ENCODE measurements around the gene JAKMIP3.

The JAKMIP3 gene

DNA sequence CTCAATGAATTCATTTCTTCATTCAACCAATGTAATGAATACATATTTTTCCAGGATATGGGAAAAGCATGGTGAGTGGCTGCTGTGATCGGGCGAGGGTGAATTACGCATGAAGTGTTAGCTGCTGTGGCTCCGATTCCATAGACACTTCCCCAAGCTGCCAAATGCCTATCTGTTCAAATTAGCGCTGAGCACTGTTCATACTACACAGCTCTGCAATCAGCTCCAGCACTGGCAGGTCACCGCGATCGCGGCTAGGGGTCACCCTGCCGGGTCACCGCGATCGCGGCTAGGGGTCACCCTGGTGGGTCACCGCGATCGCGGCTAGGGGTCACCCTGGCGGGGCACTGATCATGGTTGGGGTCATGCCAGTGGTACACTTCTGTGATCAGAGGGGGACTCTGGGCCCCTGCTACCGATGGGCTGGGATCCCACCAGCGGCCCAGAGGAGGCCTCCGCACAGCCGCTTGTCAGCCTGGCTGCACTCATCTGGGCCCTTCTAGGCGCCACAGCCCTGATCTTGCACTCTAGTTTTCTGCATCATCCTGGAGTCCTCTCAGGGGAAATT, 49.3 kb downstream of the JAKMIP3 start:
- FAIRE-seq, result no peak

Data from G401.6 (cell line).